Measurements from ENCODE around the gene AVPI1.
A peak's percentile ranks its signal among the peaks of the same experiment; 100 is the strongest.

The AVPI1 gene

DNA sequence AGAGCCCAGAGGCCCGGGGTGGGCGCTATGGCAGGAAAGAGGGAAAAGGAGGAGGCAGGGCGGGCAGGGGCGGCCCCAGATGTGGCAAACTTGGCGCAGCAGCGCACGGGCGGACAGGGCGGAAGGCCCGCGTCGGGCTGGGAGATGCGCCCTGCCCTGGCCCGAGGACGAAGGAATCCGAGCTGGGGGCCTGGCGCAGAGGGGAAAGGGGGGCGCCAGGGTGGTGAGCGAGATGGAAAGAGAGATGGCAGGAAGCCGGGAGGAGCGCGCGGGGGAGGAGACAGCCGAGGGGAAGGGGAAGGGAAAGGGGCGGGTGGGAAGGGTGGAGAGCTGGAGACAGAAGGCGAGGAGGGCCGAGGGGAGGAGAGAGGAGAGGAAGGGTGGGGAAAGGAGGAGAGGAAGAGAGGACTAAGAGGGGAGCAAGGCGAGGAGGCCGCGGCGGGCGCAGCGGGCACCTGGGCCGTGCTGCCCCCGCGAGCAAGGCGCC is 26.3 kb upstream of the AVPI1 start, which contains the start of gene MARVELD1 (continued):
- TF ChIP-seq, protein P1, sequence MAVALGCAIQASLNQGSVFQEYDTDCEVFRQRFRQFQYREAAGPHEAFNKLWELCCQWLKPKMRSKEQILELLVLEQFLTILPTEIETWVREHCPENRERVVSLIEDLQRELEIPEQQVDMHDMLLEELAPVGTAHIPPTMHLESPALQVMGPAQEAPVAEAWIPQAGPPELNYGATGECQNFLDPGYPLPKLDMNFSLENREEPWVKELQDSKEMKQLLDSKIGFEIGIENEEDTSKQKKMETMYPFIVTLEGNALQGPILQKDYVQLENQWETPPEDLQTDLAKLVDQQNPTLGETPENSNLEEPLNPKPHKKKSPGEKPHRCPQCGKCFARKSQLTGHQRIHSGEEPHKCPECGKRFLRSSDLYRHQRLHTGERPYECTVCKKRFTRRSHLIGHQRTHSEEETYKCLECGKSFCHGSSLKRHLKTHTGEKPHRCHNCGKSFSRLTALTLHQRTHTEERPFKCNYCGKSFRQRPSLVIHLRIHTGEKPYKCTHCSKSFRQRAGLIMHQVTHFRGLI (tag by site-specific recombination; IDR thresholded peaks at IDR 0.05) = no peak
- TF ChIP-seq ZNF335 (tag by site-specific recombination; conservative IDR thresholded peaks at IDR 0.05) = peak; percentile 84
- peak; percentile 60 for TF ChIP-seq EGR2 (tag by site-specific recombination; IDR thresholded peaks at IDR 0.05; ENCODE audit: low read depth)
- no peak for TF ChIP-seq ZNF707 (tag by site-specific recombination; IDR thresholded peaks at IDR 0.05)
- TF ChIP-seq ZNF426 (tag by site-specific recombination; IDR thresholded peaks at IDR 0.05) = no peak
- TF ChIP-seq, protein P2, sequence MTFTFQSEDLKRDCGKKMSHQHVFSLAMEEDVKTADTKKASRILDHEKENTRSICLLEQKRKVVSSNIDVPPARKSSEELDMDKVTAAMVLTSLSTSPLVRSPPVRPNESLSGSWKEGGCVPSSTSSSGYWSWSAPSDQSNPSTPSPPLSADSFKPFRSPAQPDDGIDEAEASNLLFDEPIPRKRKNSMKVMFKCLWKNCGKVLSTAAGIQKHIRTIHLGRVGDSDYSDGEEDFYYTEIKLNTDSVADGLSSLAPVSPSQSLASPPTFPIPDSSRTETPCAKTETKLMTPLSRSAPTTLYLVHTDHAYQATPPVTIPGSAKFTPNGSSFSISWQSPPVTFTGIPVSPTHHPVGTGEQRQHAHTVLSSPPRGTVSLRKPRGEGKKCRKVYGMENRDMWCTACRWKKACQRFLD (tag by site-specific recombination; IDR thresholded peaks at IDR 0.05) = no peak
- TF ChIP-seq ZNF214 (tag by site-specific recombination; IDR thresholded peaks at IDR 0.05; ENCODE audit: borderline replicate concordance) = no peak
- peak; percentile 66 for TF ChIP-seq SP7 (tag by site-specific recombination; IDR thresholded peaks at IDR 0.05)
- TF ChIP-seq ZNF157 (tag by site-specific recombination; IDR thresholded peaks at IDR 0.05) = no peak
- TF ChIP-seq ZNF660 (tag by site-specific recombination; IDR thresholded peaks at IDR 0.05) = no peak
- peak; percentile 38; the same call in 1 of the 2 replicates for TF ChIP-seq IKZF3 (tag by site-specific recombination; IDR thresholded peaks at IDR 0.05)
- TF ChIP-seq, protein P3, sequence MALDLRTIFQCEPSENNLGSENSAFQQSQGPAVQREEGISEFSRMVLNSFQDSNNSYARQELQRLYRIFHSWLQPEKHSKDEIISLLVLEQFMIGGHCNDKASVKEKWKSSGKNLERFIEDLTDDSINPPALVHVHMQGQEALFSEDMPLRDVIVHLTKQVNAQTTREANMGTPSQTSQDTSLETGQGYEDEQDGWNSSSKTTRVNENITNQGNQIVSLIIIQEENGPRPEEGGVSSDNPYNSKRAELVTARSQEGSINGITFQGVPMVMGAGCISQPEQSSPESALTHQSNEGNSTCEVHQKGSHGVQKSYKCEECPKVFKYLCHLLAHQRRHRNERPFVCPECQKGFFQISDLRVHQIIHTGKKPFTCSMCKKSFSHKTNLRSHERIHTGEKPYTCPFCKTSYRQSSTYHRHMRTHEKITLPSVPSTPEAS (tag by site-specific recombination; IDR thresholded peaks at IDR 0.05) = no peak
- TF ChIP-seq ZNF544 (tag by site-specific recombination; IDR thresholded peaks at IDR 0.05) = no peak
- 0 out of 2 replicates have a peak, but pooled peaks have one; percentile 68 for TF ChIP-seq ZNF391 (tag by site-specific recombination; IDR thresholded peaks at IDR 0.05; ENCODE audit: borderline replicate concordance, low read depth)
- TF ChIP-seq, protein P4, sequence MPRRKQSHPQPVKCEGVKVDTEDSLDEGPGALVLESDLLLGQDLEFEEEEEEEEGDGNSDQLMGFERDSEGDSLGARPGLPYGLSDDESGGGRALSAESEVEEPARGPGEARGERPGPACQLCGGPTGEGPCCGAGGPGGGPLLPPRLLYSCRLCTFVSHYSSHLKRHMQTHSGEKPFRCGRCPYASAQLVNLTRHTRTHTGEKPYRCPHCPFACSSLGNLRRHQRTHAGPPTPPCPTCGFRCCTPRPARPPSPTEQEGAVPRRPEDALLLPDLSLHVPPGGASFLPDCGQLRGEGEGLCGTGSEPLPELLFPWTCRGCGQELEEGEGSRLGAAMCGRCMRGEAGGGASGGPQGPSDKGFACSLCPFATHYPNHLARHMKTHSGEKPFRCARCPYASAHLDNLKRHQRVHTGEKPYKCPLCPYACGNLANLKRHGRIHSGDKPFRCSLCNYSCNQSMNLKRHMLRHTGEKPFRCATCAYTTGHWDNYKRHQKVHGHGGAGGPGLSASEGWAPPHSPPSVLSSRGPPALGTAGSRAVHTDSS (tag by site-specific recombination; IDR thresholded peaks at IDR 0.05) = no peak
- no peak for TF ChIP-seq ZNF701 (tag by site-specific recombination; IDR thresholded peaks at IDR 0.05)
- no peak for TF ChIP-seq ZNF626 (tag by site-specific recombination; IDR thresholded peaks at IDR 0.05)
- peak; percentile 77 for TF ChIP-seq ZFHX2 (tag by site-specific recombination; conservative IDR thresholded peaks at IDR 0.05)
- TF ChIP-seq YY2 (tag by site-specific recombination; IDR thresholded peaks at IDR 0.05) = peak; percentile 45; the same call in 1 of the 2 replicates
- TF ChIP-seq ZNF133 (tag by site-specific recombination; IDR thresholded peaks at IDR 0.05) = no peak
- TF ChIP-seq, protein P5, sequence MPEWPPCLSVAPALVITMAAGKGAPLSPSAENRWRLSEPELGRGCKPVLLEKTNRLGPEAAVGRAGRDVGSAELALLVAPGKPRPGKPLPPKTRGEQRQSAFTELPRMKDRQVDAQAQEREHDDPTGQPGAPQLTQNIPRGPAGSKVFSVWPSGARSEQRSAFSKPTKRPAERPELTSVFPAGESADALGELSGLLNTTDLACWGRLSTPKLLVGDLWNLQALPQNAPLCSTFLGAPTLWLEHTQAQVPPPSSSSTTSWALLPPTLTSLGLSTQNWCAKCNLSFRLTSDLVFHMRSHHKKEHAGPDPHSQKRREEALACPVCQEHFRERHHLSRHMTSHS (tag by site-specific recombination; IDR thresholded peaks at IDR 0.05) = no peak
- no peak for TF ChIP-seq ZNF184 (tag by site-specific recombination; IDR thresholded peaks at IDR 0.05)
- no peak for TF ChIP-seq GFI1B (tag by site-specific recombination; IDR thresholded peaks at IDR 0.05)
- no peak for TF ChIP-seq ZNF549 (tag by site-specific recombination; IDR thresholded peaks at IDR 0.05)
- TF ChIP-seq, protein P6, sequence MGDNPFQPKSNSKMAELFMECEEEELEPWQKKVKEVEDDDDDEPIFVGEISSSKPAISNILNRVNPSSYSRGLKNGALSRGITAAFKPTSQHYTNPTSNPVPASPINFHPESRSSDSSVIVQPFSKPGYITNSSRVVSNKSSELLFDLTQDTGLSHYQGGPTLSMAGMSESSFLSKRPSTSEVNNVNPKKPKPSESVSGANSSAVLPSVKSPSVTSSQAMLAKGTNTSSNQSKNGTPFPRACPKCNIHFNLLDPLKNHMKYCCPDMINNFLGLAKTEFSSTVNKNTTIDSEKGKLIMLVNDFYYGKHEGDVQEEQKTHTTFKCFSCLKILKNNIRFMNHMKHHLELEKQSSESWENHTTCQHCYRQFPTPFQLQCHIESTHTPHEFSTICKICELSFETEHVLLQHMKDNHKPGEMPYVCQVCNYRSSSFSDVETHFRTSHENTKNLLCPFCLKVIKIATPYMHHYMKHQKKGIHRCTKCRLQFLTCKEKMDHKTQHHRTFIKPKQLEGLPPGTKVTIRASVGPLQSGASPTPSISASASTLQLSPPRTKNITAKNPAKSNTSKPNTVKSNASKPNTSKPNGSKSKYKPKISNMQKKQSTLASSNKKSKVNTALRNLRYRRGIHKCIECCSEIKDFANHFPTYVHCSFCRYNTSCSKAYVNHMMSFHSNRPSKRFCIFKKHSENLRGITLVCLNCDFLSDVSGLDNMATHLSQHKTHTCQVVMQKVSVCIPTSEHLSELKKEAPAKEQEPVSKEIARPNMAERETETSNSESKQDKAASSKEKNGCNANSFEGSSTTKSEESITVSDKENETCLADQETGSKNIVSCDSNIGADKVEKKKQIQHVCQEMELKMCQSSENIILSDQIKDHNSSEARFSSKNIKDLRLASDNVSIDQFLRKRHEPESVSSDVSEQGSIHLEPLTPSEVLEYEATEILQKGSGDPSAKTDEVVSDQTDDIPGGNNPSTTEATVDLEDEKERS (tag by site-specific recombination; IDR thresholded peaks at IDR 0.05) = no peak
- TF ChIP-seq HOXC10 (CRISPR knock-in tag; IDR thresholded peaks at IDR 0.05) = no peak
- TF ChIP-seq ZBTB8A (tag by site-specific recombination; IDR thresholded peaks at IDR 0.05) = peak; percentile 22
- no peak for TF ChIP-seq ZNF266 (tag by site-specific recombination; IDR thresholded peaks at IDR 0.05; ENCODE audit: low read depth)
- TF ChIP-seq ZBTB21 (tag by site-specific recombination; IDR thresholded peaks at IDR 0.05) = no peak
- peak; percentile 94 for TF ChIP-seq SP3 (tag by site-specific recombination; IDR thresholded peaks at IDR 0.05)
- TF ChIP-seq BCL11B (tag by site-specific recombination; IDR thresholded peaks at IDR 0.05; ENCODE audit: low read depth) = no peak
- no peak for TF ChIP-seq ZNF174 (tag by site-specific recombination; IDR thresholded peaks at IDR 0.05)
- TF ChIP-seq ZNF514 (tag by site-specific recombination; IDR thresholded peaks at IDR 0.05) = no peak

Measured in HEK293 (cell line).